GM12878 (cell line): ENCODE measurements around the gene OPCML. TPM values are rescaled to one million over a fixed set of nuclear protein-coding genes. Genes with fewer than 3 reads are reported as not detected.

Experiments used
- ATAC-seq: fragments of 200-7000 bp; cut with Tn5 transposase; 3 replicates; pipeline ENCODE4 v1.9.1; 2020; ENCODE audit warnings: mild to moderate bottlenecking, moderate library complexity
- BruUV-seq: library from RNA; stranded (reverse); fragments of 400-500 nt; replicated peaks from 2 replicates; lab custom pipeline; 2021; lab: Mats Ljungman, UMichigan
- CTCF ChIA-PET: fragments of 300-600 bp; sonication (Branson Sonifier 250); formaldehyde crosslinking; extraction: SDS; loops from one replicate; lab custom pipeline; 2021; ENCODE audit warnings: inconsistent platforms; lab: Yijun Ruan, JAX
- POLR2A ChIA-PET: fragments of 350-600 bp; formaldehyde crosslinking; extraction: SDS; loops from one replicate; lab custom pipeline; 2021; ENCODE audit warnings: inconsistent platforms; lab: Charles Lee
- RAD21 ChIA-PET: fragments of 300-600 bp; sonication (Branson Sonifier 250); formaldehyde crosslinking; loops from one replicate; lab custom pipeline; 2023; ENCODE audit warnings: antibody characterized with exemption; ENCODE audit not compliant: unreplicated experiment; lab: Charles Lee
- SMC1A ChIA-PET: fragments of 300-600 bp; sonication (Branson Sonifier 250); formaldehyde crosslinking; loops from one replicate; lab custom pipeline; 2023; ENCODE audit not compliant: unreplicated experiment, uncharacterized antibody; lab: Charles Lee
- DNase-seq: peaks from one replicate; pipeline ENCODE4 v3.0.0-alpha.2; 2011; ENCODE audit warnings: low read depth, low spot score
- FAIRE-seq: peaks from 3 replicates; lab custom pipeline; 2011; peaks lifted over from hg19 to GRCh38; lab: Jason Lieb, UNC
- H2AFZ ChIP-seq: 2 replicates; pipeline ENCODE4 v1.6.0; 2011; ENCODE audit warnings: low read depth, low read length, control low read depth; ENCODE audit not compliant: control insufficient read depth
- H3K27ac ChIP-seq: 2 replicates; pipeline ENCODE4 v1.5.1; 2011; ENCODE audit warnings: control low read depth; ENCODE audit not compliant: control insufficient read depth, insufficient read depth
- H3K27me3 ChIP-seq, 2 experiments: replicated peaks in 1 of 2; 2 replicates each; pipeline versions ENCODE4 v1.6.0 to v1.6.1; 2011; ENCODE audit warnings: low read length in 1 of 2; ENCODE audit not compliant: control insufficient read depth in 2 of 2, insufficient read depth in 2 of 2
- H3K36me3 ChIP-seq, 2 experiments: 2 replicates each; pipeline ENCODE4 v1.5.1; 2011; ENCODE audit warnings: low read length in 1 of 2; ENCODE audit not compliant: control insufficient read depth in 2 of 2, insufficient read depth in 2 of 2
- H3K4me1 ChIP-seq: 2 replicates; pipeline ENCODE4 v1.6.1; 2011; ENCODE audit warnings: mild to moderate bottlenecking, low read length, moderate library complexity, mixed read lengths; ENCODE audit not compliant: control insufficient read depth, insufficient read depth
- H3K4me2 ChIP-seq: 2 replicates; pipeline ENCODE4 v1.6.0; 2011; ENCODE audit warnings: control low read depth; ENCODE audit not compliant: control insufficient read depth, insufficient read depth
- H3K4me3 ChIP-seq: fragments of 200-600 bp; sonication (generic); 2 replicates; pipeline ENCODE4 v1.5.1; 2016
- H3K79me2 ChIP-seq: 2 replicates; pipeline ENCODE4 v1.6.0; 2011; ENCODE audit warnings: low read length; ENCODE audit not compliant: control insufficient read depth, insufficient read depth
- H3K9ac ChIP-seq: 2 replicates; pipeline ENCODE4 v1.8.0; 2011; ENCODE audit warnings: low read length, control low read depth, mixed read lengths; ENCODE audit not compliant: control insufficient read depth, insufficient read depth
- H3K9me3 ChIP-seq: replicated peaks from 3 replicates; pipeline ENCODE4 v1.5.1; 2011; ENCODE audit warnings: mild to moderate bottlenecking, low read length; ENCODE audit not compliant: control insufficient read depth, insufficient read depth
- H4K20me1 ChIP-seq: 2 replicates; pipeline ENCODE4 v1.6.0; 2011; ENCODE audit not compliant: control insufficient read depth, insufficient read depth
- CEBPB ChIP-seq, 2 experiments: fragments of 150-350 bp in 1 of 2; IDR thresholded peaks; 2 replicates each; pipeline ENCODE4 v1.6.1; 2012 to 2014; ENCODE audit warnings: low read depth in 2 of 2, low read length in 2 of 2, borderline replicate concordance in 1 of 2, inconsistent platforms in 1 of 2
- CREB1 ChIP-seq: IDR thresholded peaks from 2 replicates; pipeline ENCODE4 v1.6.1; 2012; ENCODE audit warnings: low read depth, mild to moderate bottlenecking, inconsistent platforms
- ETV6 ChIP-seq, 2 experiments: fragments of 450-650 bp in 1 of 2; IDR thresholded peaks in 1 of 2; conservative IDR thresholded peaks in 1 of 2; 2 replicates each; pipeline ENCODE4 v1.6.1; 2014; ENCODE audit warnings: antibody characterized with exemption in 1 of 2, borderline replicate concordance in 1 of 2, low read depth in 1 of 2, mild to moderate bottlenecking in 1 of 2, moderate library complexity in 1 of 2
- KDM1A ChIP-seq: fragments of 200-600 bp; sonication (generic); IDR thresholded peaks from 2 replicates; pipeline ENCODE4 v1.6.1; 2016; ENCODE audit warnings: borderline replicate concordance
- MEF2B ChIP-seq: fragments of 450-650 bp; IDR thresholded peaks from 2 replicates; pipeline ENCODE4 v1.6.1; 2018; ENCODE audit warnings: mild to moderate bottlenecking, moderate library complexity; ENCODE audit not compliant: partially characterized antibody, poor library complexity, severe bottlenecking
- PAX8 ChIP-seq: fragments of 450-650 bp; IDR thresholded peaks from 2 replicates; pipeline ENCODE4 v1.6.1; 2017; ENCODE audit warnings: mild to moderate bottlenecking, moderate library complexity
- POLR2AphosphoS2 ChIP-seq: IDR thresholded peaks from 2 replicates; pipeline ENCODE4 v1.6.1; 2011; ENCODE audit warnings: low read depth, mild to moderate bottlenecking, low read length, improper control_type of control experiment, moderate library complexity
- PRDM15 ChIP-seq: fragments of 450-650 bp; formaldehyde crosslinking; IDR thresholded peaks from 2 replicates; pipeline ENCODE4 v1.4.0; 2020; ENCODE audit warnings: mild to moderate bottlenecking, moderate library complexity
- RCOR1 ChIP-seq: conservative IDR thresholded peaks from 2 replicates; pipeline ENCODE4 v1.6.1; 2012; ENCODE audit warnings: low read depth, low read length, improper control_type of control experiment
- SMAD1 ChIP-seq: fragments of 450-650 bp; IDR thresholded peaks from 2 replicates; pipeline ENCODE4 v1.6.1; 2018; ENCODE audit warnings: mild to moderate bottlenecking, low read depth; ENCODE audit not compliant: partially characterized antibody
- SP1 ChIP-seq: IDR thresholded peaks from one replicate; pipeline ENCODE4 v1.6.1; 2011; ENCODE audit warnings: low read depth, low read length
- SREBF2 ChIP-seq: IDR thresholded peaks from 2 replicates; pipeline ENCODE4 v1.6.1; 2012; ENCODE audit warnings: mild to moderate bottlenecking, low read length
- STAT1 ChIP-seq: fragments of 450-650 bp; conservative IDR thresholded peaks from 2 replicates; pipeline ENCODE4 v1.6.1; 2014; ENCODE audit warnings: antibody characterized with exemption, mild to moderate bottlenecking
- TCF7 ChIP-seq: IDR thresholded peaks from 2 replicates; pipeline ENCODE4 v1.6.1; 2014; ENCODE audit warnings: antibody characterized with exemption, borderline replicate concordance
- ZBTB40 ChIP-seq: fragments of 450-650 bp; IDR thresholded peaks from 2 replicates; pipeline ENCODE4 v1.6.1; 2016; ENCODE audit warnings: mild to moderate bottlenecking, moderate library complexity, borderline replicate concordance
- WGBS: methylation state at CpG from one replicate; pipeline ENCODE4 v1.1.6; 2016; ENCODE audit warnings: low lambda C conversion rate; ENCODE audit not compliant: insufficient replicate concordance, insufficient coverage; ENCODE audit errors: missing lambda C conversion rate; 5-methylcytosine and 5-hydroxymethylcytosine counted together
- in situ Hi-C: fragments of 300-500 bp; cut with MboI; formaldehyde crosslinking; loops from 9 replicates; pipeline ENCODE4 v1.14.3; 2018; ENCODE audit warnings: mixed read lengths
- intact Hi-C: fragments of 100-400 bp; cut with micrococcal nuclease; formaldehyde crosslinking; loops from one replicate; pipeline ENCODE4 v1.14.2; 2022; ENCODE audit not compliant: unreplicated experiment
- polyA plus RNA-seq, 11 experiments: library from polyadenylated mRNA; depleted of rRNA in 4 of 11; unstranded in 6 of 11; stranded (reverse) in 5 of 11; fragments of >200 nt; fragmentation: Nextera tagmentation in 4 of 11; fragmentation: Illumina TruSeq in 1 of 11; extraction: Ambion mirVana in 4 of 11; extraction: Trizol in 1 of 11; gene quantifications; 1 replicate in 1 of 11; 2 replicates in 10 of 11; pipeline versions ENCODE4 v1.2.1 to v1.2.3, GENCODE V29; 2011 to 2016; ENCODE audit warnings: inconsistent platforms in 2 of 11, missing spikeins in 2 of 11, low read depth in 1 of 11
- total RNA-seq, 4 experiments: library from RNA; depleted of rRNA in 3 of 4; stranded (reverse); fragments of >200 nt in 3 of 4; fragmentation: Illumina TruSeq in 1 of 4; extraction: Trizol in 1 of 4; gene quantifications; 2 replicates each; pipeline versions ENCODE4 v1.2.1 to v1.2.3, GENCODE V29; 2013 to 2021

OPCML gene
- total and polyA plus RNA-seq, 10 of the 15 experiments (the other 5 are each of a cell fraction or from before 2014, with no cell fraction given), result 0.84 TPM; not detected in 9

- TF ChIP-seq RCOR1, result no peak
- no peak for TF ChIP-seq POLR2AphosphoS2
- no peak for TF ChIP-seq TCF7
- TF ChIP-seq MEF2B, result no peak
- no peak for TF ChIP-seq PAX8
- no peak for TF ChIP-seq PRDM15 (CRISPR knock-in tag)
- TF ChIP-seq CEBPB (IDR thresholded peaks at IDR 0.05; ENCODE audit: borderline replicate concordance in 1 of 2, low read depth in 2 of 2, low read length in 2 of 2), result no peak
- no peak for TF ChIP-seq STAT1
- TF ChIP-seq, all 136 proteins: peak for 0
These were observed 606.4 kb downstream of the OPCML start (continued) for GRCh38 chr11:132925825-132926469.

GRCh38 chr11:132921597-132921996, 610.7 kb downstream of the OPCML start:
- 41% methylated on average over 6 of the region's 6 CpGs for WGBS
- in situ Hi-C loops (no loop called here), intact Hi-C loops (no loop called here)
- no TSS peak for BruUV-seq
- Histone ChIP-seq H3K27ac (no peak overlapping the region), H4K20me1 (no peaks in the 10 kb centered on the region), H3K9me3 (no peaks in the 10 kb centered on the region), H3K9ac (no peak overlapping the region), H3K4me2 (no peak overlapping the region), H3K4me1 (no peaks in the 10 kb centered on the region), H2AFZ (no peak overlapping the region), H3K4me3 (no peak overlapping the region), H3K27me3 (peaks cover 0 to 2% of the 10 kb centered on the region in 2 experiments; a peak in 1 of 4 replicates), H3K79me2 (no peaks in the 10 kb centered on the region), H3K36me3 (no peaks in the 10 kb centered on the region)
- no peak for FAIRE-seq
- ChIA-PET RAD21 (no interaction called here), SMC1A (no interaction called here), POLR2A (no interaction called here), CTCF (no interaction called here)
- ATAC-seq, result no peak
- DNase-seq, result no peak
- TF ChIP-seq ZBTB40 (no peak), SMAD1 (no peak), ETV6 (conservative IDR thresholded peaks at IDR 0.05 in 1 of 2, IDR thresholded peaks at IDR 0.05 in 1 of 2; ENCODE audit: borderline replicate concordance in 1 of 2, low read depth in 1 of 2) (no peak), CREB1 (no peak), SREBF2 (no peak), KDM1A (no peak), SP1 (no peak)
